Measurements from ENCODE around the gene MVD.

DNA sequence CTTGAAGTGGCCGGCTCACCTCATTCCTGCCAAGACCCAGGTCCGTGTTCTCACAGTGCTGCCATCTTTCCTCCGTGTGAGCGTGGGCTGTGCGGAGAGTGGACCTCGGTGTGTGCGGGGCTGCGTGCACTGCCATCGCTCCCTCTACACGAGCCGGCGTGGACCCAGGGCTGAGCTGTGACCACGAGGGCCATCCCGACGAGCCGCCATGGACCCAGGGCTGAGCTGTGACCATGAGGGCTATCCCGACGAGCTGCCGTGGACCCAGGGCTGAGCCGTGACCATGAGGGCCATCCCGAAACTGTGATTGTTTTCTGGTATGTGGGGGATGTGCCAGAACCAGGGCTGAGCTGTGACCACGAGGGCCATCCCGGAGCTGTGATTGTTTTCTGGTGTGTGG lies 8.9 kb upstream of the MVD start:
- TF ChIP-seq, protein P1, sequence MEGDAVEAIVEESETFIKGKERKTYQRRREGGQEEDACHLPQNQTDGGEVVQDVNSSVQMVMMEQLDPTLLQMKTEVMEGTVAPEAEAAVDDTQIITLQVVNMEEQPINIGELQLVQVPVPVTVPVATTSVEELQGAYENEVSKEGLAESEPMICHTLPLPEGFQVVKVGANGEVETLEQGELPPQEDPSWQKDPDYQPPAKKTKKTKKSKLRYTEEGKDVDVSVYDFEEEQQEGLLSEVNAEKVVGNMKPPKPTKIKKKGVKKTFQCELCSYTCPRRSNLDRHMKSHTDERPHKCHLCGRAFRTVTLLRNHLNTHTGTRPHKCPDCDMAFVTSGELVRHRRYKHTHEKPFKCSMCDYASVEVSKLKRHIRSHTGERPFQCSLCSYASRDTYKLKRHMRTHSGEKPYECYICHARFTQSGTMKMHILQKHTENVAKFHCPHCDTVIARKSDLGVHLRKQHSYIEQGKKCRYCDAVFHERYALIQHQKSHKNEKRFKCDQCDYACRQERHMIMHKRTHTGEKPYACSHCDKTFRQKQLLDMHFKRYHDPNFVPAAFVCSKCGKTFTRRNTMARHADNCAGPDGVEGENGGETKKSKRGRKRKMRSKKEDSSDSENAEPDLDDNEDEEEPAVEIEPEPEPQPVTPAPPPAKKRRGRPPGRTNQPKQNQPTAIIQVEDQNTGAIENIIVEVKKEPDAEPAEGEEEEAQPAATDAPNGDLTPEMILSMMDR (IDR thresholded peaks at IDR 0.05; ENCODE audit: low read length): no peak
- no peak for TF ChIP-seq EZH2 (IDR thresholded peaks at IDR 0.05; ENCODE audit: borderline replicate concordance, low read length)

Data from OCI-LY1 (cell line).